HS-5 (cell line): ENCODE measurements around the gene CCDC158.
"Not testable (repeated sequence)": the region's sequence is repeated elsewhere in the genome, so short reads cannot be mapped to it uniquely, and the experiment has no call there.

Source experiments
- DNase-seq: peaks from one replicate; pipeline ENCODE4 v3.0.0-alpha.2; 2012; ENCODE audit warnings: low read depth

Gene CCDC158

GRCh38 chr4:76309939-76310550 is 110.9 kb downstream of the CCDC158 start:
- no peak for DNase-seq

GRCh38 chr4:76308548-76308947 is 112.4 kb downstream of the CCDC158 start:
- DNase-seq = no peak

DNA sequence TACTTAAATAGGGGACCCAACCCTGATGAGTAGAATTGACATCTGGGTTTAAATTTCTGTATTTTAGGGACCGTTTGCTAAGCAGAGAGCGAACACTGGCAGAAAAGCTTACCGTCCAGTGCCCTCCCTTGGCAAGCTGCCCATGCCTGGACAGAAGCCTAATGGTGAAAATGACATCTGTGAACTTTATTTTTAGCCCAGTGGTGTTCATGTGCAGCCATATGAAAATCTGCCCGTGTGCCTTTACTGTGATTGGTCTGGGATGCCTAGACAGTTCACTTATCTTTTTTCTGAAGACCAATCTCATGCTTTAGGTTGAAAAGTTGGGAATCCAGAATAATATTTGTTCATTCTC is 113.3 kb downstream of the CCDC158 start:
- DNase-seq = no peak

DNA sequence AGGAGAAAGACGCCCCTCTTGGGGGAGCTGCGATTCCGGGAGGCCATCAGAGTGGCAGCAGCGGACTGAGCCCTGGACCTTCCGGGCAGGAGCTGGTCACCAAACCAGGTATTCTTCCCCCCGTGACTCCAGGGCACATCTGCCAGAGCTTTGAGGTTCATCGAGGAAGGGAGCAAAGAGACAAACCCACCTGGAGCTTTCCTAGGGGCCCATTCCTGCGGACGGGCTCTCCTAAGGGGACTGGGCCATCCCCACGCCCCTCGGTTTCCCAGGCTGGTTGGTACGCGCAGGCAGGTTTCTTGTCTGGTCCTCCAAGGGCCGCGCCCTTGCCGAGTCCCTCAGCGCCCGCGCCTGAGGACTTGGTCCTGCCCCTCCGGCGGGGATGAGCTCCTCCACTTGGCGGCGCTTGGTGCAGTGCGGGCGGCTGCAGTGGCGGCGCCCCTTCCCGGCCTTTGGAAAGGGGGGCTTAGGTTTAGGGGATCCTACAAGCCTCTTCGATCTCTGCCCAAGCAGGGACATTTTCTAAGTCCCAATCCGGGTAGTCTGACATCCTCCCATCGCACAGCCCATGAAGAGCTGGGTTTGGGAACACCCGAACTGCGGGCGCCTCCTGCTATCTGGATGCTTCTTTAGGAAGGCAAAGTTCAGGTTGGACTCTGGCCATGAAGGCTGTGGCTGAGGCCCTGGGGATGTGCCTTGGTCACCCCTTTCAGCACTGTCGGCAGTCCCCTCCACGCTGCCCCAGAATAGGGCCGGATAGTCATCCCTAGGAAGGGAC is 113.9 kb downstream of the CCDC158 start:
- DNase-seq = peak; percentile 22

GRCh38 chr4:76305971-76306881 is 114.7 kb downstream of the CCDC158 start, which contains the start of gene STBD1:
STBD1 (plus strand) TSS chr4:76306733; CDS start chr4:76306770, 37 bp downstream.
- DNase-seq = peak; percentile 39

GRCh38 chr4:76305033-76305687 is 115.8 kb downstream of the CCDC158 start:
- no peak for DNase-seq

GRCh38 chr4:76302826-76303438 is 118.0 kb downstream of the CCDC158 start:
- no peak for DNase-seq

DNA sequence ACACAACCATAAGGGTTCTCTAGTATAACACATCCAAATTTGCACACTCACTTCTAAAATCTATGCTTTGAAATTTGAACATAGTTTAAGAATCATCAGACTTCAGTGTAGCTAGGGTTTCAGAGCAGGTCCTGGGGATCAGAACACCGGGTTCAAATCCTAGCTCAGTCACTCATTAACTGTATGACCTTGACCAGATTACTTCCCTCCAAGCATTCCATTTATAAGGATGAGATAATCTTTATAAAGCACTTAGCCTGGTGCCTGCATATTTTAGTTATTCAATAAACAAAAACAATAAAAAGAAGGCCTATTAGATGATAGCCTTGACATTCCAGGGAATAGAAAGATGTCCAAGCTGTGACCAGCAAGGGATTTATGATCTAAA is 119.2 kb downstream of the CCDC158 start:
- no peak for DNase-seq

- peak; percentile 37 for DNase-seq
Observed at GRCh38 chr4:76301068-76301774, 119.7 kb downstream of the CCDC158 start.

DNA sequence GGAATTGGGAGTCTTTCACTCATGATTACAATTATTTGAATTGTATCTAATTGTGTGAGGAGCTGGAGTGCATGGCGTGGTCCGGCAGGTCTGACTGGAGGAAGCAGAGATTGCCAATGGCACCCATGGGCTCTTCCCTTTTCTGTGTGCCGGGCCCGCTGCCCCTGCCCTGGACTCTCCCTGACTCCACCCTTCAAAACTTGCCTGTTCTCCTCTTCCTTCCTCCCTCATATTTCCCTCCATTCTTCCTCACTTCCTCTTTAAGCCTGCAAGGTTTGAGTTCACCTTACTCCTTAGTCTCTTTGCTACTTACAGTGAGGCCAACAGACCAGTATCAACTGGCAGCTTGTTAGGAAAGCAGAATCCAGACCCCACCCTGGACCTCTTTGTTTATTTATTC is 120.9 kb downstream of the CCDC158 start:
- no peak for DNase-seq

- DNase-seq = no peak
Observed at GRCh38 chr4:76298227-76298626, 122.7 kb downstream of the CCDC158 start.

- DNase-seq = no peak
Observed at GRCh38 chr4:76296286-76296820, 124.6 kb downstream of the CCDC158 start.

DNA sequence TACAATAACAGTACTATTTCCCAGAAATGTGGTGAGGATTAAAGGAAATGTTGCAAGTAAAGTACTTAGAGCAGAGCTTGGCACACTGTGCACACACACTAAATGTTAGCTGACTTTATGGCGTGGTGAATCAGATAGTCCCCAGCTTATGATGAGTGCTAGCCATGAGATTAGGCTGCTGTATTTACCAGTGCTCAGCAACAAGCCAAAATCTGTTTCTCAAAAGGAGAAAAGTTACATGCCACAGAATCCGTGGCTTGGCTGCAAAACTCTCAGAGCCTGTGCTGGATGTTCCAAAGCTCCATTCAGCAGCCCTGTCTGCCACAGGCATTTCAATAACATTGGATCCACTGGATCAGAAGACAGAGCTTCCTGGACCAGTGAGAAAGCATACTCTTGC is 127.2 kb downstream of the CCDC158 start:
- no peak for DNase-seq

DNA sequence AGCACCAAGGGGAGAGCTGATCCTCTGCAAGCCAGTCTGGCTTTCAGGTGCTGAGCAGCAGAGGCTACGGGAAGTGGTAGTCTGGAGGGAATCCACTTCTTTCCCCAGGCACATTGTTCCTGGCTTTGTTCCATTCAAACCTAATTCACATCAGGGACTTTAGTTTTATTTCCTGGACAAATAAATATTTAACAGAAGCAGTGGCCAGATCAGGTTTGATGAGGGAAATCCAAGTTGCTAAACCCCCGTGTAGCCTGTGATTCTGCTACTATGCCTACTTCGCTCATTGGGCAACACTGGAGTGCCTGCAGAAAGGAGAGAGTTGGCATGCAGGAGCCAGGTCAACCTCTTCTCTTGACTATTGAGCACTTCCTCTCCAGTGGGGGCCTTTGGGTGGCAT is 128.2 kb downstream of the CCDC158 start:
- no peak for DNase-seq

DNA sequence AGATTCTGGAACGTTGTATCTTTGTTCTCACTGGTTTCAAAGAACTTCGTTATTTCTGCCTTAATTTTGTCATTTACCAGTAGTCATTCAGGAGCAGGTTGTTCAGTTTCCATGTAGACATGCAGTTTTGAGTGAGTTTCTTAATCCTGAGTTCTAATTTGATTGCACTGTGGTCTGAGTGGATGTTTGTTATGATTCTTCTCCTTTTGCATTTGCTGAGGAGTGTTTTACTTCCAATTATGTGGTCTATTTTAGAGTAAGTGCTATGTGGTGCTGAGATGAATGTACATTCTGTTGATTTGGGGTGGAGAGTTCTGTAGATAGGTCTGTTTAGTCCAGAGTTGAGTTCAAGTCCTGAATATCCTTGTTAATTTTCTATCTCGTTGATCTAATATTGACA is 133.1 kb downstream of the CCDC158 start:
- DNase-seq = not testable (repeated sequence)

DNA sequence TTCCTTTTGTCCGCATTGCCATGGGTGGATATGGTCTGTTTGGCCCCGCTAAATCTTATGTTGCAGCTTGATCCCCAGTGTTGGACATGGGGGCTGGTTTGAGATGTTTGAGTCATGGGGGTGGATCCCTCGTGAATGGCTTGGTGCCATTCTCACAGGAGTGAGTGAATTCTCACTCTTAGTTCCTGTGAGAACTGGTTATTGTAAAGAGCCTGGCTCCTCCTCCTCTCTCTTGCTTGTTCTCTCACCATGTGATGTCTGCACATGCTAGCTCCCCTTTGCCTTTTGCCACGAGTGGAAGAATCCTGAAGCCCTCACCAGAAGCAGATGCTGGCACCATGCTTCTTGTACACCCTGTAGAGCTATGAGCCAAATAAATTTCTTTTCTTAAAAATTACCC is 137.0 kb downstream of the CCDC158 start:
- DNase-seq = no peak

DNA sequence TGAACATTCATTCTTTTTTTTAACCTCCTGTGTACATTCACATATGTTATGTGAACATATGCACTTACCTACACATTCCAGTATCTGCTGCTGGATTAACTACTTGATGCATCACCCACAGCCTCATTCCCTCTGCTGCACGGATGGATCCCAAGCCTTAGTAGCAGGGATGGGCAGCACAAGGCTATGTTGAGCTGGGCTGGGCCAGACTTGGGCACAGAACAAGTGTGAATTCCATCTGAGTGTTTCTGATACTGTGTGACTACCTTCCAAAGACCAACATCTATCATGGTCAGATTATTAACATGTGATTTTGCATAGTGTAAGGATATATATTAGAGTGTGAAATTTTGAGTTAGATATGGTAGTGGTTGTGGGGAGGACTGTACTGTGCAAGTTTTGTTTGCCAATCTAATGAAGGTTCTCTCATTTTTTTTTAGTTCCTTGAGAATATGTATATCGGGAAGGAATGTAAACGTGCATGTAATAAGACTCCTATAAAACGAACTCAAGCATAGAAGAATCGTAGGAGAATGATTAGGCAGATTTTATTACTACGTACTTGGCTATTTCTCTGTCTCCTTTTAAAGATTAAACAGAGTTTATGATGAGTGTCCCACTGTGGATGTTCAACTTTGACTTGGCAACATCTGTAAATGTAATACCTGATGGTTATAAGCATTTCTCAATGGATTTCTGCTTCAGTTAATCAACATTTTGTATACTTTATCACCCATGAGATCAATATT is 137.8 kb downstream of the CCDC158 start:
- DNase-seq = no peak

- DNase-seq = not testable (repeated sequence)
Observed at GRCh38 chr4:76281594-76281993, 139.3 kb downstream of the CCDC158 start.

DNA sequence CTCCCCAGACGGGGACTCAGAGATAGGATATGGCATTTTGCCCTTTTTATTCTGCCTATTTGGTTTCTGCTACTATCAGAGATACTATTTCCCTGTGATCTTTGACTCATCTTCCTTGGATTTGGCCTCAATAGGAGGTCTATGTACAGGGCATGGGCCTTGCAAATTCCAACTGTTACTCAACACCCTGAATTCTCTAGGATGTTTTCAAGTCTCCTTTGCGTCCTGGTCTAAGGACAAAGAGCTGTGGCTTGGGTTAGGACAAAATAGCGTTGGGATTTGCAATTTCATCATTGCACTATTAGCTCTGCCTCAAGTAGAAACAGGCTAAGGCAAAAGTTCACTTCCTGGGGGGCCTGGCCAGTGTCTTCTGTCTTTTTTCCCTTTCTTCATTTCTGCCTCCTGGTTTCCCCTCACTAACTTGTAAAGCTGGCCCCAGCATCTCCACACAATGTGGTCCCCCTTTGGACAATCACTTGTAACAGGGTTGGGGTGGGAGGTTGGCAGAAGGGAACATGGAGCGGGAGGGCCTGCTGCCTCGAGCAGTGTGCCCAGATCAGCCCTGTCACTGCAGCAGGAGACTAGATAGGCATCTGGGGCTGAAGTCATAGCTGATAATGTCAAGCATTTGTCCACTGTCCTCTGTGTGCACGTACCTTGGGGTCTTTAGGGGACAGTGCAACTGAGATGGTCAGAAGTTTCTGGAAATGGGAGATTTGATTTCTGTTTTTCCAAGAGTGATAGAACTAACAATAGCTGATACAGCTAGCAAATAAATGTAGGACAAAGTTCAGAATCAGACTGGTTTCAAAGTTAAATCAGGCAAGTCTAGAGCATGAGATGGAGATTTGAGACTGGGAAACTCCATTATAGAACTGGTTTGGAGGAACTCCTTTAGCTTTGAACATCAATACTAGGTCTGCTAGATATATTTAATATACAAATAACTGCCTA is 140.2 kb downstream of the CCDC158 start:
- no peak for DNase-seq
